ENCODE data around the gene ZSWIM6.
"Not testable (repeated sequence)": the region's sequence is repeated elsewhere in the genome, so short reads cannot be mapped to it uniquely, and the experiment has no call there.

Gene ZSWIM6

DNA sequence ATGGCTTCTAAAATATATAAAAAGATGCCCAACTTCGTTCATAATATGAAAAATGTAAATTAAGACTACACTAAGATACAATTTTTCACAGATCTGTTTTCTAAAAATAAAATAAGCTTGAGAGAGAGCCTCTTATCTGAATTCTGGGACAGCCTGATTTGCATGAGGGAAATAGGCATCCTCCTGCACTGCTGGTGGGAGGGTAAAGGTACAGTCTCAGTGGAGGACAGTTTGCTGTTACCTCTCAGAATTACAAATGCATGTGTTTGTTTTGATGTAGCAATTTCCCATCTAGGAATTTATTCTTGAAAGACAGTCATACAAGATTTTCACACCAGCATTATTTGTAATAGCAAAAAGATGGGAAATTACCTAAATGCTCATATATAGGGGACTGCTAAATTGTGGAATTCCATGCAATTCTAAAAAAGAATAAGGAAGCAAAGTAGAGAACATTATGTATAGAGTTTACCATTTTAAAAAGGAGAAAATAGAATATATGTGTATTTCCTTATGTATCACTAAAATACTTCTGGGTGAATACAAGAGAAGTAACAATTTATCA, 75.7 kb downstream of the ZSWIM6 start:
- no peak for TF ChIP-seq ZNF274 (IDR thresholded peaks at IDR 0.05; ENCODE audit: low read depth, low read length)
- H3K4me3 ChIP-seq (ENCODE audit: low read length) = no peak overlapping the region

DNA sequence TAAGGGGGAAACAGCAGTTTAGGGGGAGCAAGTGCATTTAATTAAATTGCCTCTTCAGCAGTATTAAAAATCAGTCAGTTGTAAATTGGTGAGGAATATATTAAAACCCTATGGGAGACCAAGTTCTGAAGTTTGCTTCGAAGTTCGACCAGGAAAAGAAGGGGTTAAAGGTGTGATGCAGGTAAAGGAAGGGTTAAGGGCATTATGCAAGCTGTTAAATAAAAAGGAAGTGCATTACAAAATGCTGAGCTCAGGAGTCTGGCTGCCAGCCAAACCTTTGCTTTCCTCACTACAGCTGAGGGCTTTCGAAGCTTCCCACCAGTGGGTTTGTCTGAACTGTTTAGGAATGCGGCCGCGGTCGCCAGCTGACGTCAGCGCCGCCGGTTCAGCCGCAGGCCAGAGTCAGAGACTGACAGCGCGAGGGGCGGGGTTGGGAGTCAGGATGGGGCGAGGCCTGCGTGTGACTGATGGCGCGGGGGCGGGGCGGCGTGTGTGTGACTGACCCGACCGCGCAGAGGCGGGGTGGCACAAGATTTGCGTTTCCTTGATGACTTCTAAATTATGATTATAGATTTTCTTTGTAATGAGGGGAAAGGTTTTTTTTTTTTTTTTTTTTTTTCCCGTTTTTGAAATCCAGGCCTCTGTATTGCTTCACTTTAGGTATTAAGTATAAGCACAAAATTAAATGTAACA, 76.6 kb downstream of the ZSWIM6 start:
- TF ChIP-seq ZNF274 (IDR thresholded peaks at IDR 0.05; ENCODE audit: low read depth, low read length) = no peak

DNA sequence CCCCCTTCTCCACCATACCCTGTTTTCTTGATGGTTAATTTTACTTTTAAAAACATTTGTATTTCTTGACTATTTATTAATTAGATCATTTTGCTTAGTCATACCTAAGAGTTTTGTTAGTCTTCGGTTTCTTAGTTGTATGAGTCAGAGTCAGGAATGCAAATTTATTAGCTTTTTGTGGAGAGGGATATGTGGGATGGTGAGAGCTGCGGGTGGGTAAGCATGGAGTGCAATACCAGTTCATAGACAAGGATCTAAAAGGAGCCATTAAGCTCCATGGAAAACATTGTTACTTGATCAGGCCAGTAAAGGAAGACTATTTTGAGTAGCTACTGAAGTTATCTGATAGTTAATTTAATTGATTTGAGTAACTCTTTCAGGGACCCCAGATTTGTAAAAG, 77.5 kb downstream of the ZSWIM6 start:
- H3K4me3 ChIP-seq (ENCODE audit: low read length) = no peak overlapping the region; the same call in 1 of the 2 replicates
- no peak for TF ChIP-seq ZNF274 (IDR thresholded peaks at IDR 0.05; ENCODE audit: low read depth, low read length)

More for the DNA sequence above, 76.6 kb downstream of the ZSWIM6 start:
- H3K4me3 ChIP-seq (ENCODE audit: low read length) = peak overlapping the region; percentile 54

GRCh38 chr5:61410811-61411210, 78.8 kb downstream of the ZSWIM6 start:
- TF ChIP-seq ZNF274 (IDR thresholded peaks at IDR 0.05; ENCODE audit: low read depth, low read length) = no peak
- no peak overlapping the region for H3K4me3 ChIP-seq (ENCODE audit: low read length)

DNA sequence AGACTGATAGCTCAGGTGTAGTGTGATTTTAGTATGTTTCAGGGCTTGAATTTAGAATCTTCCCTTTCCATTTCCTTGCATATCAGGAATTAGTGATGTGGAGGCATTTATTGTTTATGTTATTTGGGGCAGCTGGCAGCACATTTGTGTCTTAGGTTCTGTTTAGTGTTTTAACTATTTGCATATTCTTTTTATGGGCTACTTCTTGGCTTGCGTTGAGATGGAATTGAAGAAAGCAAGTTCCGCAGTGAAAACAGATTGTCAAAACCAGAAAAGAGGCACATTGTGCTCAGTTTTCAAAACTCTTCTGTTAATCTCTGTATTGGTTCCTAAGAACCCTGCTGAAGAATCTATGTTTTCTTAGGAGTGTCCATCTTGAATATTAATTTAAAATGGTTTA, 80.3 kb downstream of the ZSWIM6 start:
- TF ChIP-seq ZNF274 (IDR thresholded peaks at IDR 0.05; ENCODE audit: low read depth, low read length) = no peak
- H3K4me3 ChIP-seq (ENCODE audit: low read length) = no peak overlapping the region

DNA sequence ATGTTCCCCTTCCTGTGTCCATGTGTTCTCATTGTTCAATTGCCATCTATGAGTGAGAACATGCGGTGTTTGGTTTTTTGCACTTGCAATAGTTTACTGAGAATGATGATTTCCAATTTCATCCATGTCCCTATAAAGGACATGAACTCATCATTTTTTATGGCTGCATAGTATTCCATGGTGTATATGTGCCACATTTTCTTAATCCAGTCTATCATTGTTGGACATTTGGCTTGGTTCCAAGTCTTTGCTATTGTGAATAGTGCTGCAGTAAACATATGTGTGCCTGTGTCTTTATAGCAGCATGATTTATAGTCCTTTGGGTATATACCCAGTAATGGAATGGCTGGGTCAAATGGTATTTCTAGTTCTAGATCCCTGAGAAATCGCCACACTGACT, 81.1 kb downstream of the ZSWIM6 start:
- H3K4me3 ChIP-seq (ENCODE audit: low read length) = not testable (repeated sequence)

GRCh38 chr5:61414806-61415205, 82.7 kb downstream of the ZSWIM6 start:
- H3K4me3 ChIP-seq (ENCODE audit: low read length) = no peak overlapping the region
- TF ChIP-seq ZNF274 (IDR thresholded peaks at IDR 0.05; ENCODE audit: low read depth, low read length) = no peak

GRCh38 chr5:61416010-61416409, 84.0 kb downstream of the ZSWIM6 start:
- TF ChIP-seq ZNF274 (IDR thresholded peaks at IDR 0.05; ENCODE audit: low read depth, low read length) = no peak
- no peak overlapping the region for H3K4me3 ChIP-seq (ENCODE audit: low read length)

DNA sequence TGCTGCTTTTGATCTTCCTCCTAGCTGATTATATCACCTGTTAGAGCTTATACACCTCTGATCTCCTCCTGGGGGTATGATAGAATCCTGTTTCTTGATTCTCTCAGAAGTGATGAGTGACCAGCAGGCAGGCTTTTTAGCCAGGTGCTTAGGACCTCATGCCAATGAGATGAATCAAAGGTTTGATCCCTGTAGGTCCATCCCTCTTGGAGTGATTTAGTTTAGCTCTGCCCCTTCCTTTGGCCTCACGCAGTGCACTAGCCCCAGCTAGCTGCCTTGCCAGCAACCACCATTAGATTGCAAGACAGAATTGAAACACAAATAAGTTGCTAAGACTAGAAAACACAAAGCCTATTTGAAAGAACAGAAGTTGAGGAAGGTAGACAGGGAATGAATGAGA, 84.4 kb downstream of the ZSWIM6 start:
- no peak for TF ChIP-seq ZNF274 (IDR thresholded peaks at IDR 0.05; ENCODE audit: low read depth, low read length)
- no peak overlapping the region for H3K4me3 ChIP-seq (ENCODE audit: low read length)

DNA sequence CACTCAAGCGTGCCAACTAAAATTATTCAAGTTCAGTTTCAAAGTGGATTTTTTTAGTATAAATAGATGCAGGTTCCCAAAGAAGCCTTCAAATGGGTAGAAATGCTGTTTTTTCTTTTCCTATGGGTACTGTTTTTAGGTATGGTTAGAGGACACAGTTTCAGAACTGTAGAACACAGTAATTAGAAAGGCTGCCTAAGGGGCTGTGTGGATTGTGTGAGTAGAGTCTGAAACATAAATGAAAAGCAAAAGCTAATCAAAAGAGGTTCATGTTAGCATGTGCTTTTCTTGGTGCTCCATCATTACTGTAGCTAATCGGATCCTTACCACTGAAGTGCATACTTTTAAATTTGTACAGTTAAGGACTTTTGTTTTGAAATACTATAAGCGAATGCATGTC, 85.3 kb downstream of the ZSWIM6 start:
- no peak for TF ChIP-seq ZNF274 (IDR thresholded peaks at IDR 0.05; ENCODE audit: low read depth, low read length)
- no peak overlapping the region for H3K4me3 ChIP-seq (ENCODE audit: low read length)

DNA sequence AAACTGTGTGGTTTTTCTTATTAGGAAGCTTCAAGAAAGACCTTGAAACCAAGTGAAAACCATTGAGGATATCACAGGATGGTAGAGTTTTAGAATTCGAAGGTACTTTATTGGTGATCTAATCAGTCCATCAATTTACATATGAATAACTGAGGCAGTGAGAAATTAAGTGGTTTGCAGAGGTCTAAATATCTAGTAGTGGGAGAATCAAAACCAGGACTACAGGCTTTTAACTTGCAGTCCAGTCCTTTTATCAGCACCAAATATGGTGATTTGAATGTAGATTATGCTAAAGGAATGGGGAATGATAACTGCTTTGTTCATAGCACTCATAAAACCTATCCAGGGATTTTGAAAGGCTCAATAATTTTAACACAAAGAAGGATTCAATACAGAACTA, 85.8 kb downstream of the ZSWIM6 start:
- H3K4me3 ChIP-seq (ENCODE audit: low read length) = no peak overlapping the region
- TF ChIP-seq ZNF274 (IDR thresholded peaks at IDR 0.05; ENCODE audit: low read depth, low read length) = no peak

GRCh38 chr5:61419106-61419505, 87.0 kb downstream of the ZSWIM6 start:
- no peak overlapping the region for H3K4me3 ChIP-seq (ENCODE audit: low read length)
- no peak for TF ChIP-seq ZNF274 (IDR thresholded peaks at IDR 0.05; ENCODE audit: low read depth, low read length)

GRCh38 chr5:61420016-61420415, 88.0 kb downstream of the ZSWIM6 start:
- TF ChIP-seq ZNF274 (IDR thresholded peaks at IDR 0.05; ENCODE audit: low read depth, low read length) = no peak
- no peak overlapping the region for H3K4me3 ChIP-seq (ENCODE audit: low read length)

GRCh38 chr5:61421262-61421661, 89.2 kb downstream of the ZSWIM6 start:
- not testable (repeated sequence) for H3K4me3 ChIP-seq (ENCODE audit: low read length)

DNA sequence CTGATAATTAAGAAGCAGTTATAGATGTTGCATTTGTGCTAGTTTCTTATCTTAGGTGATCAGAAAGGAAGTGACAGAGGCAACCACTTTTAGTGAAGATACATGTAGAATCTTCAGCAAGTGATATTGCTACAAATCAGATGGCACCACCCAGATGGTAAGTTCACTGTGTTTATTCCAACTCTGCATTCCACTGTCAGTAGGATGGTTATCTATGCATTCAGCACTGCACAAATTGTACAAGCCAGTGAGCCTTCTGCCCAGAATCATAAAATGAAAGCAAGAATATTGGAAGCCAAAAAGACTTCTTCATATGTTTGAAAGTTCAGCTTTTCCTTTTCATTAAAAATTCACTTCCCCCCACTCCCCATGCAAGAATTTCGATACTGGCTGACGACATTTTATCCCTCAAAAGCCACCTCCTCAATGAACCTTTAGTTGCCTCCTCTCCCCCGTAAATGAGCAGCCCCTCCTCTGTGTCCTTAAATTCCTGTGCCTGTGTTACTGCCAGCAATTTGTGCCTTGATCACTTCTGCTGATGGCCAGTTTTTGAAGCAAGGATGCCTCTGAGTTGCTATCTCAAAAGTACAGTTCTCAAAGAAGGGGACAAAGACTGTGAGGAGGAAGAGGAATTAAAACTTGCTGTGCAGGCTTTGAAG, 91.6 kb downstream of the ZSWIM6 start:
- no peak for TF ChIP-seq ZNF274 (IDR thresholded peaks at IDR 0.05; ENCODE audit: low read depth, low read length)
- no peak overlapping the region for H3K4me3 ChIP-seq (ENCODE audit: low read length)
